Bone marrow (tissue), 2 donors: Measurements from ENCODE around the gene MARS1.
"Not testable (repeated sequence)": the region's sequence is repeated elsewhere in the genome, so short reads cannot be mapped to it uniquely, and the experiment has no call there.

Experiments used
- DNase-seq, 2 donors: peaks; one replicate each; lab custom pipeline; 2025; lab: John Stamatoyannopoulos, UW

The MARS1 gene

GRCh38 chr12:57495051-57495701, 7.3 kb downstream of the MARS1 start:
- DNase-seq: not testable (repeated sequence)

- DNase-seq: no peak
Observed at GRCh38 chr12:57496822-57497221, 9.0 kb downstream of the MARS1 start.

GRCh38 chr12:57497223-57498131, 9.6 kb downstream of the MARS1 start:
- DNase-seq: no peak

GRCh38 chr12:57498132-57498502, 10.2 kb downstream of the MARS1 start:
- DNase-seq: no peak

- DNase-seq: no peak
Observed at GRCh38 chr12:57498571-57498970, 10.7 kb downstream of the MARS1 start.

- DNase-seq: no peak
Observed at GRCh38 chr12:57500213-57500612, 12.3 kb downstream of the MARS1 start.

GRCh38 chr12:57502311-57502969, 14.6 kb downstream of the MARS1 start:
- DNase-seq: not testable (repeated sequence)

GRCh38 chr12:57506541-57506940, 18.7 kb downstream of the MARS1 start:
- not testable (repeated sequence) for DNase-seq

GRCh38 chr12:57507796-57508195, 19.9 kb downstream of the MARS1 start:
- not testable (repeated sequence) for DNase-seq

- no peak for DNase-seq
Observed at GRCh38 chr12:57511161-57511560, 23.3 kb downstream of the MARS1 start.

- DNase-seq: no peak
Observed at GRCh38 chr12:57511588-57512325, 23.9 kb downstream of the MARS1 start.

- no peak for DNase-seq
Observed at GRCh38 chr12:57512665-57513064, 24.8 kb downstream of the MARS1 start.

GRCh38 chr12:57513266-57513665, 25.4 kb downstream of the MARS1 start:
- no peak for DNase-seq

- DNase-seq: not testable (repeated sequence)
Observed at GRCh38 chr12:57513677-57514076, 25.8 kb downstream of the MARS1 start.

- not testable (repeated sequence) for DNase-seq
Observed at GRCh38 chr12:57514246-57514645, 26.4 kb downstream of the MARS1 start.

- no peak for DNase-seq
Observed at GRCh38 chr12:57514720-57515407, 27.0 kb downstream of the MARS1 start.

GRCh38 chr12:57515408-57515933, 27.6 kb downstream of the MARS1 start:
- DNase-seq: no peak

GRCh38 chr12:57515934-57516541, 28.2 kb downstream of the MARS1 start:
- no peak for DNase-seq

GRCh38 chr12:57516617-57517153, 28.8 kb downstream of the MARS1 start:
- no peak for DNase-seq

- DNase-seq: no peak
Observed at GRCh38 chr12:57517187-57517586, 29.3 kb downstream of the MARS1 start.
